NB4 (cell line): ENCODE measurements around the gene DMRTC1B.

Experiments
- CTCF ChIP-seq: IDR thresholded peaks from one replicate; pipeline ENCODE4 v1.5.1; 2012; ENCODE audit warnings: low read depth, low read length
- MAX ChIP-seq: IDR thresholded peaks from 2 replicates; pipeline ENCODE4 v1.6.1; 2011; ENCODE audit warnings: low read depth, low read length
- MYC ChIP-seq: IDR thresholded peaks from 2 replicates; pipeline ENCODE4 v1.6.1; 2011; ENCODE audit warnings: low read depth, low read length
- POLR2A ChIP-seq: IDR thresholded peaks from 2 replicates; pipeline ENCODE4 v1.6.1; 2011; ENCODE audit warnings: mild to moderate bottlenecking; ENCODE audit not compliant: insufficient read length; ENCODE audit errors: extremely low read depth

GRCh38 chrX:72735561-72735960 is 41.1 kb upstream of the DMRTC1B start:
- TF ChIP-seq CTCF (no peak), POLR2A (no peak), MAX (no peak), MYC (no peak)
